IMR-90 (cell line): ENCODE data around the gene IL23R.

Experiments used
- CHD1 ChIP-seq: IDR thresholded peaks from 2 replicates; pipeline ENCODE4 v1.6.1; 2012; ENCODE audit warnings: low read depth, low read length, improper control_type of control experiment
- CTCF ChIP-seq: conservative IDR thresholded peaks from 2 replicates; pipeline ENCODE4 v1.5.1; 2012; ENCODE audit warnings: mild to moderate bottlenecking, low read depth, low read length, improper control_type of control experiment
- FOS ChIP-seq: fragments of 150-350 bp; IDR thresholded peaks from 2 replicates; pipeline ENCODE4 v1.6.1; 2016; ENCODE audit warnings: low read depth, low read length
- MAFK ChIP-seq: IDR thresholded peaks from 2 replicates; pipeline ENCODE4 v1.6.1; 2012; ENCODE audit warnings: low read depth, low read length, improper control_type of control experiment
- MXI1 ChIP-seq: IDR thresholded peaks from 2 replicates; pipeline ENCODE4 v1.6.1; 2012; ENCODE audit warnings: low read depth, mild to moderate bottlenecking, low read length, moderate library complexity, borderline replicate concordance
- POLR2A ChIP-seq: IDR thresholded peaks from 2 replicates; pipeline ENCODE4 v1.6.1; 2012; ENCODE audit warnings: mild to moderate bottlenecking, low read depth, low read length
- RAD21 ChIP-seq: IDR thresholded peaks from 2 replicates; pipeline ENCODE4 v1.6.1; 2012; ENCODE audit warnings: low read length, improper control_type of control experiment
- RCOR1 ChIP-seq: IDR thresholded peaks from 2 replicates; pipeline ENCODE4 v1.6.1; 2012; ENCODE audit warnings: mild to moderate bottlenecking, low read length, improper control_type of control experiment; ENCODE audit not compliant: insufficient replicate concordance
- SMC3 ChIP-seq: fragments of 150-350 bp; IDR thresholded peaks from 2 replicates; pipeline ENCODE4 v1.6.1; 2016; ENCODE audit warnings: low read depth, mild to moderate bottlenecking, antibody characterized with exemption, low read length, moderate library complexity
- USF2 ChIP-seq: fragments of 150-350 bp; IDR thresholded peaks from 2 replicates; pipeline ENCODE4 v1.6.1; 2017; ENCODE audit warnings: mild to moderate bottlenecking, antibody characterized with exemption, low read length, low read depth

GRCh38 chr1:67118191-67118590 is 48.1 kb upstream of the IL23R start:
- TF ChIP-seq CTCF, result no peak
- TF ChIP-seq POLR2A, result no peak
- no peak for TF ChIP-seq FOS
- TF ChIP-seq CHD1, result no peak
- TF ChIP-seq USF2, result no peak
- no peak for TF ChIP-seq MXI1
- no peak for TF ChIP-seq RCOR1
- TF ChIP-seq RAD21, result no peak
- TF ChIP-seq MAFK, result no peak
- no peak for TF ChIP-seq SMC3
